ENCODE measurements around the gene KCNK2. TPM values are rescaled to one million over a fixed set of nuclear protein-coding genes. Genes with fewer than 3 reads are reported as not detected.

The KCNK2 gene
- total RNA-seq, 1 experiment from 2014 or later: 0.44 TPM

- no peaks in the 10 kb centered on the region for H3K36me3 Mint-ChIP-seq (ENCODE audit: insufficient read depth in 1 of 3, low read depth in 3 of 3)
- H3K4me1 ChIP-seq (ENCODE audit: insufficient read depth, low read length): no peaks in the 10 kb centered on the region; the same call in 1 of the 2 replicates
- no peak overlapping the region for H3K4me2 ChIP-seq (ENCODE audit: insufficient read depth, insufficient read length, low read length)
- H2AK5ac ChIP-seq (ENCODE audit: insufficient read length, low read length): no peak overlapping the region
- H3K56ac ChIP-seq (ENCODE audit: insufficient read length, low read depth, low read length): no peak overlapping the region
- peaks cover 0 to 1% of the 10 kb centered on the region in 2 experiments; a peak in 1 of 5 replicates for H3K9me3 Mint-ChIP-seq
- H4K91ac ChIP-seq (ENCODE audit: insufficient read length, low read depth, low read length): no peak overlapping the region
- no peak overlapping the region for H3K9ac ChIP-seq (ENCODE audit: extremely low read depth, insufficient read length, low read length)
- H3K4me3 Mint-ChIP-seq: no peak overlapping the region
- H3K23me2 ChIP-seq (ENCODE audit: insufficient read length, low read depth, low read length, poor library complexity, severe bottlenecking): no peaks in the 10 kb centered on the region
- H3K14ac ChIP-seq (ENCODE audit: insufficient read depth, low read length): no peak overlapping the region
- no peak overlapping the region for H2BK120ac ChIP-seq (ENCODE audit: low read depth, low read length, poor library complexity, severe bottlenecking)
- H2BK15ac ChIP-seq (ENCODE audit: low read depth, low read length): no peak overlapping the region
- no peak overlapping the region for H3K27ac ChIP-seq (ENCODE audit: insufficient read length, low read depth, low read length)
- H3K27ac Mint-ChIP-seq: no peak overlapping the region
- H3K27me3 ChIP-seq (ENCODE audit: insufficient read depth, low read length): no peaks in the 10 kb centered on the region
- H3T11ph ChIP-seq (ENCODE audit: low read length): no peak overlapping the region
- no peak for DNase-seq
- H3K4me1 Mint-ChIP-seq: peaks cover 17 to 23% of the 10 kb centered on the region in 2 experiments
- H4K5ac ChIP-seq (ENCODE audit: insufficient read length, low read depth, low read length): no peak overlapping the region
- no peaks in the 10 kb centered on the region for H4K20me1 ChIP-seq (ENCODE audit: control insufficient read depth, insufficient read depth, insufficient read length)
- no peak overlapping the region for H2BK20ac ChIP-seq (ENCODE audit: low read depth, low read length, poor library complexity, severe bottlenecking)
- no peak overlapping the region for H3K23ac ChIP-seq (ENCODE audit: insufficient read length, low read depth, low read length)
- H3K79me2 ChIP-seq (ENCODE audit: insufficient read depth, low read length): no peaks in the 10 kb centered on the region
- H3K27me3 Mint-ChIP-seq (ENCODE audit: low read depth): no peaks in the 10 kb centered on the region
- H3K18ac ChIP-seq (ENCODE audit: insufficient read length, low read depth, low read length): no peak overlapping the region
- TF ChIP-seq CTCF (conservative IDR thresholded peaks at IDR 0.05): no peak
- H2AFZ ChIP-seq (ENCODE audit: low read length): no peak overlapping the region
- no peak overlapping the region for H2BK12ac ChIP-seq (ENCODE audit: insufficient read length, low read depth, low read length)
- no peak overlapping the region for H3K4ac ChIP-seq (ENCODE audit: low read depth, low read length)
- no peaks in the 10 kb centered on the region for H3K79me1 ChIP-seq (ENCODE audit: insufficient read depth, low read depth, low read length, poor library complexity, severe bottlenecking)
- no peak overlapping the region for H2BK5ac ChIP-seq (ENCODE audit: insufficient read length, low read length)
- WGBS (ENCODE audit: extremely low coverage, insufficient read length, low lambda C conversion rate): no CpG with 5 or more reads among the region's 3 CpGs
- H4K8ac ChIP-seq (replicated peaks; ENCODE audit: insufficient read length, low read depth, low read length): no peak overlapping the region
- no peaks in the 10 kb centered on the region for H3K9me3 ChIP-seq (ENCODE audit: control insufficient read depth, low read depth, low read length)
Observed at GRCh38 chr1:215044151-215044550, 38.4 kb upstream of the KCNK2 start.
